GM08714 (cell line): ENCODE results near the gene PGP.

Source experiments
- H3K4me3 ChIP-seq: fragments of 200-500 bp; sonication (Bioruptor generic); 2 replicates; pipeline ENCODE4 v1.5.1; 2014; ENCODE audit warnings: mild to moderate bottlenecking, low read length, inconsistent platforms
- ZNF274 ChIP-seq: IDR thresholded peaks from 2 replicates; pipeline ENCODE4 v1.6.1; 2012; ENCODE audit warnings: mild to moderate bottlenecking, low read depth, low read length

PGP gene

DNA sequence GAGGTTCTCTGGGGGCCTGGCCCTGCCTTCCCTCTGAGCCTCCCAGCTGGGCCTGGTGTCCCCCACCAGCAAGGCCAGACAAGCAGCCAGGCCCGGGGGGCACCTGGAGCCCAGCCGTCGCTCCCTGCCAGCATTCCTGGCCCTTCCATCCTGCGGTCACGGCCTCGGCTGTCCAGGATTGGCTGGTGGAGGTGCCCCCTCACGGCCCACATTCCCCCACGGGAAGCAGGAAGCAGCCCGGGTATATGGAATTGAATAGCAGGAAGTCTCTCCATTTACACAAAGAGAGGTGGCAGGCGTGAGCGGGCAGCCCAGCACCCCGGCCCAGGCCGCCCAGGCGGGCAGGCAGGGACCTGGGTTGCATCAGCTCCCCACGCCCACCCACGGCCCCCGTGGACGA is 44.6 kb downstream of the PGP start:
- TF ChIP-seq ZNF274: no peak
- H3K4me3 ChIP-seq: no peak overlapping the region

DNA sequence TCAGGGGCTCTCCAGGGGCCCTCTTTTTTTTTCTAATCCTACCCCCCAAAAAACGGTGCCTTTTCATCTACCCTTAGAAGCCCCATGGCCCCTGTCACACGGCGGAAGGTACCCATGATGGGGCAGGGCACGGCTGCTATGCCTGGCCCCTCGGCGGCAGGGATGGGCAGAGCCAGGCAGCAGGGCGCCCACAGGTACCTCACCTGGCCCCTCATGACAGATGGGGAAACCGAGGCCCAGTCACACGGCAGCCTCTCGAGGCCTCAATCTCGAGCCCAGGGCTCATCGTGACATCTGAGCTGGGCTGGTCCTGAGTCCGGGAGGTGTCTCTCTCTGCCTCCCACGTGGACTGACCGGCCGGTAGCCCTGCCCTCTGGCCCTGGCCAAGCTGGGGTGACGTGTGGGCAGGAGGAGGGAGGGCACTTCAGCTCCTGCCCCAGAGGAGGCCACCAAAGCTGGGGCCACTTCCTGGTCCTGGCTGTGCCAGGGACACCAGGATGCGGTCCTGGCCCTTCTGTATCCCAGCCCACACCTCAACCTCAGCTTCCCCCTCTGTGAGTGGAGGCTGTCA is 47.5 kb downstream of the PGP start:
- no peak for TF ChIP-seq ZNF274
- H3K4me3 ChIP-seq: no peak overlapping the region

DNA sequence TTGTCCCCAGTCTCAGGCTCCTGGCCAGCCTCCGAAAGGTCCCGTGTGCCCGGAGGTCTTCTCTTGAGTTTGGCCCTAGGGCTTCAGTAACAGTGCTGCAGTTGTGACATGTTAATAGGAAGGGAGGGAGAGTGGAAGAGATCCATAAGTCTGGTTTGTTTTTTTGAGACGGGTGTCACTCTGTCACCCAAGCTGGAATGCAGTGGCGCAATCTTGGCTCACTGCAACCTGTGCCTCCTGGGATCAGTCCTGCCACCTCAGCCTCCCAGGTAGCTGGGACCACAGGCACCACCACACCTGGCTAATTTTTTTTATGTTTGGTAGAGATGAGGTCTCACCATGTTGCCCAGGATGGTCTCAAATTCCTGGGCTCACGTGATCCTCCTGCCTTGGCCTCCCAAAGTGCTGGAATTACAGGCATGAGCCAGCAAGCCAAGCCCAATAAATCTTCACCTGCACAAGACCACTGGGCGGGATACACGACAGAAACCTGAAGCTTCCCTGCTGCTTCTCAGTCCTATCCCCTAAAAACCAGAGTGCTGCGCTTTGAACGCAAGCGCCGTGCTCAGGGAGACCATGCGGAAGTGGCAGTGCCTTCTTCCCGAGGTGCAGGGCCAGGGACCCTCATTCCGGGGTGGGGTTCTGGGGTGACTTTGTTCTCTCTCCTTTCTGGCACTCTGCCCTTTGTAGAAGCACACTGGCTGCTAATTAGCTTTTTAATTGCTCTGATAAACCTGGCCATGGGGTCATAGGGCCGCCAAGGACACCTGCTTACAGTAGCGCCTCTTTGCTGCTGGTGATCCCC is 48.2 kb downstream of the PGP start:
- H3K4me3 ChIP-seq: no peak overlapping the region
- no peak for TF ChIP-seq ZNF274

DNA sequence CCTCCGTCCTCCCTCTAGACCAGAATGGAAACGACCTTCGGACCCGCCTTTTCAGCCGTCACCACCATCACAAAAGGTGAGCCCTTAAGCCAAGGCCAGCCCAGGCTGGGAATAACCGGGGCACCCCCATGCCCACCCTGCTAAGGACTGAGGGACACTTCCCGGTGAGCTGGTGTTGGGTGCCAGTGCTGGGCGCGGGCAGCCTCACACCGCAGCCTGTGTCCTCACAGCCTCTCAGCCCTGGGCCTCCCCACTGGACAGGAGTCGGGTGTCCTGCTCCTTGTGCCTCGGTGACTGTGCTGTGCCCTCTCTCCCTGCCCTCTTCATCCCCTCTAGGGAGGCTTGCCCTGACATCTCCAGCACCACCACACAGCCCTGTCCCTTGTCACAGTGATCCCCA is 48.8 kb downstream of the PGP start:
- TF ChIP-seq ZNF274: no peak
- H3K4me3 ChIP-seq: no peak overlapping the region

DNA sequence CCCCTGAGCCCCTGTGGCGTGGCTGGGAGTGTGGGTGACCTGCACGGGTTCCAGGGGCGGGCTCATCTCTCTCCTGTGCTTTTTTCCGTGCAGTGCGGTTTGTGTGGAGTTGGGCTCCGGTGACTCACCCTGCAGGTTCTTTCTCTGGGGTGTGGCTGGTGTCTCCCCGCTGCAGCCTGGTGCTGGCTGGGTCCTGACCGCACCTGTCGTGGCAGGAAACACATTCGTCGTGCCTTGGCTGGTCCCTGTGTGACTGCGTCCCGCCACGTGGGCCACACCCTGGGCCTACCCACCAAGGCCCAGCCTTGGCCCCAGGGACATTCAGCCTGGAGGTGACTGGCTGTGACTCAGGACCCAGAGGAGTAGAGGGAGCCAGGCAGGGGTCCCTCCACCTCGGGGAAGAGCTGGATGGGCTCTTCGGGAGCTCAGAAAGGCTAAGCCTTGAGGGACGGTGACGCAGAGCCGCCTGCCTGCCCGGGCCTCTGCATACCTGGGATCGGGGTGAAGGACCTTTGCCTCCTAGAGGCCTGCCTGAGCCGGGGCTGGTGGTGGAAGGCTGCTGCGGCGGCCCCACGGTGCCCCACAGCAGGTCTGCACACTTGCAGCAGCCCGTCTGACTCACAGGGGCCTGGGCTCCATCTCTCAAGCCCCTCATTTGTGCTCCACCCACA is 51.3 kb downstream of the PGP start:
- no peak overlapping the region for H3K4me3 ChIP-seq
- TF ChIP-seq ZNF274: no peak

DNA sequence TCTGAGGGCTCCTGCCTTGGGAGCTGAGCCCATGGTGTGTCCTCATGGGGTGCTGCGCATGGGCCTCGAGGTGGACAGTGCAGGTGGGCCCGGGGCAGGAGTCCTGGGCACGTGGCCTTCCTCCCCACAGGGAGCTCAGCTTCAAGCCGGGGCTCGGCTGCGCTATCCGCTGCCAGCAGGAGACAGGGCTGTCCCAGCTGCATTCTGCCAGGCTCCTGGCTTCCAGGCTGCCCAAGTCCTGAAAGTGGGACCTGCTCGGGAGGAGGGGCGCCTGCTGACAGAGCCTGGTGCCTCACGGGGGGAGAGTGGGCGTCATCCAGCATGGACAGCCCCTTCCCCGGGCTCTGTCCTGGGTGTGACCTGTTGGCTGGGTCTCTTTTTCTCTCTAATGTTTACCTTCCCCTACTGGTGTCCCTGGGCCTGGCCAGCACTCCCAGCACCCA is 51.9 kb downstream of the PGP start:
- no peak for TF ChIP-seq ZNF274
- no peak overlapping the region for H3K4me3 ChIP-seq

DNA sequence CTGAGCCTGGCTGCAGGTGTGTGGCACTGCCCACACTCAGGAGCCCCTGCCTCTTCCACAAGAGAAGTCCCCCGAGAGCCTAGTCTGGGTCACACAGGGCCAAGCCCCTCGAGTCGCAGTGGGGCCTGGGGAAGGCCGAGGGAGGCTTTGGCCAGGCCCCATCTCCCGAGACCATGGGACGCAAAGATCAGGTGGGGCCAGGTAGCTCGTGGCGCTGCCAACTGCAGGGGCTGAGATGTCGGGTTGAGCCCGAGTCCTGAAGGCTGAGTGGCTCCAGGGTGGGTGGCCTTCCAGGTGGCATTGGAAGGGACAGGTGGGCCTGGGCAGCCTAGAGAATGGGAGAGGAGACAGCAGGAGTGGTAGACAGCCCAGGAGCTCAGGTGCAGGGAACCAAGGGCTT is 52.7 kb downstream of the PGP start:
- H3K4me3 ChIP-seq: no peak overlapping the region
- TF ChIP-seq ZNF274: no peak
